Measurements from ENCODE around the gene FYCO1. TPM values are rescaled to one million over a fixed set of nuclear protein-coding genes. Genes with fewer than 3 reads are reported as not detected.

Gene FYCO1
- total and polyA plus RNA-seq, 9 of the 15 experiments (the other 6 are each of a cell fraction or from before 2014, with no cell fraction given), result 2.1 to 13.8 (median 7.4) TPM

DNA sequence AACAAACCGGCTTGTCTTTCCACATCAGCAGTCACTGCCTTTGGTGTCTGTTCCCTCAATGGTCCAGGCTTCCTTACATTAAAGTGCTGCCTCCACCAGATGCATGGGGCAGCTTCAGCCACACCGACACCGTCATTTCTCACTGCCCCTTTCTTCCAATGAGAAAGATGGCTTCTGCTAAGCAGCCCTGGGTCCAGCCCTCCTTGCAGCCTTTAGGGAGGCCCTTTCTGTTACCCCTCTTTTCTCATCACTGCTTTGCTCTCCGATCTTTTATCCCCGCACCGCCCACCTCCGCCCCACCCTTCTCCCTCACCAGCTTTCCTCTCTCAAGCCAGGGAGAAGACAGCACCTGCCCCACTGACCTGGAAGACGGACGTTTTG is 80.6 kb downstream of the FYCO1 start (continued):
- TF ChIP-seq, protein P1, sequence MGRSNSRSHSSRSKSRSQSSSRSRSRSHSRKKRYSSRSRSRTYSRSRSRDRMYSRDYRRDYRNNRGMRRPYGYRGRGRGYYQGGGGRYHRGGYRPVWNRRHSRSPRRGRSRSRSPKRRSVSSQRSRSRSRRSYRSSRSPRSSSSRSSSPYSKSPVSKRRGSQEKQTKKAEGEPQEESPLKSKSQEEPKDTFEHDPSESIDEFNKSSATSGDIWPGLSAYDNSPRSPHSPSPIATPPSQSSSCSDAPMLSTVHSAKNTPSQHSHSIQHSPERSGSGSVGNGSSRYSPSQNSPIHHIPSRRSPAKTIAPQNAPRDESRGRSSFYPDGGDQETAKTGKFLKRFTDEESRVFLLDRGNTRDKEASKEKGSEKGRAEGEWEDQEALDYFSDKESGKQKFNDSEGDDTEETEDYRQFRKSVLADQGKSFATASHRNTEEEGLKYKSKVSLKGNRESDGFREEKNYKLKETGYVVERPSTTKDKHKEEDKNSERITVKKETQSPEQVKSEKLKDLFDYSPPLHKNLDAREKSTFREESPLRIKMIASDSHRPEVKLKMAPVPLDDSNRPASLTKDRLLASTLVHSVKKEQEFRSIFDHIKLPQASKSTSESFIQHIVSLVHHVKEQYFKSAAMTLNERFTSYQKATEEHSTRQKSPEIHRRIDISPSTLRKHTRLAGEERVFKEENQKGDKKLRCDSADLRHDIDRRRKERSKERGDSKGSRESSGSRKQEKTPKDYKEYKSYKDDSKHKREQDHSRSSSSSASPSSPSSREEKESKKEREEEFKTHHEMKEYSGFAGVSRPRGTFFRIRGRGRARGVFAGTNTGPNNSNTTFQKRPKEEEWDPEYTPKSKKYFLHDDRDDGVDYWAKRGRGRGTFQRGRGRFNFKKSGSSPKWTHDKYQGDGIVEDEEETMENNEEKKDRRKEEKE (IDR thresholded peaks at IDR 0.05; ENCODE audit: borderline replicate concordance in 1 of 2, control insufficient read depth in 1 of 2, low read depth in 2 of 2, low read length in 1 of 2), result no peak
- no peak for TF ChIP-seq FOSL1 (tag; conservative IDR thresholded peaks at IDR 0.05)
- TF ChIP-seq KAT7 (CRISPR knock-in tag; IDR thresholded peaks at IDR 0.05; ENCODE audit: borderline replicate concordance), result no peak
- TF ChIP-seq RBM14 (IDR thresholded peaks at IDR 0.05; ENCODE audit: borderline replicate concordance, insufficient read depth, low read depth, low read length), result no peak
- no peak for TF ChIP-seq POLR2A (conservative IDR thresholded peaks at IDR 0.05)
- TF ChIP-seq ZNF75A (CRISPR knock-in tag; IDR thresholded peaks at IDR 0.05), result no peak
- TF ChIP-seq HDAC3 (IDR thresholded peaks at IDR 0.05; ENCODE audit: borderline replicate concordance, partially characterized antibody), result no peak

Measured in K562 (cell line).